Upper lobe of left lung (tissue), 6 donors: ENCODE results near the gene KCNQ1OT1. TPM values are rescaled to one million over a fixed set of nuclear protein-coding genes. Genes with fewer than 3 reads are reported as not detected.

Source experiments
- ATAC-seq, 2 donors: fragments of 200-7000 bp; cut with Tn5 transposase; one replicate each; pipeline ENCODE4 v1.9.1; 2022; ENCODE audit warnings: mild to moderate bottlenecking in 2 of 2, moderate library complexity in 2 of 2; ENCODE audit not compliant: low FRiP score in 2 of 2
- DNase-seq, 2 donors: peaks; one replicate each; pipeline ENCODE4 v3.0.0-alpha.2; 2019 to 2020
- H3K27ac ChIP-seq, 4 donors: fragments of 200-600 bp; sonication (generic); one replicate each; pipeline ENCODE4 v1.5.1; 2016 to 2019
- H3K27me3 ChIP-seq, 4 donors: fragments of 200-600 bp; sonication (generic); one replicate each; pipeline ENCODE4 v1.5.1; 2017 to 2019
- H3K36me3 ChIP-seq, 4 donors: fragments of 200-600 bp; sonication (generic); one replicate each; pipeline ENCODE4 v1.5.1; 2016 to 2019
- H3K4me1 ChIP-seq, 4 donors: fragments of 200-600 bp; sonication (generic); one replicate each; pipeline ENCODE4 v1.5.1; 2018 to 2019
- H3K4me3 ChIP-seq, 4 donors: fragments of 200-600 bp; sonication (generic); one replicate each; pipeline ENCODE4 v1.5.1; 2017 to 2019; ENCODE audit warnings: mild to moderate bottlenecking in 2 of 4, moderate library complexity in 1 of 4
- H3K9me3 ChIP-seq, 4 donors: fragments of 200-600 bp; sonication (generic); one replicate each; pipeline ENCODE4 v1.5.1; 2018 to 2019
- CTCF ChIP-seq, 6 experiments: fragments of 450-650 bp in 4 of 6; fragments of 200-600 bp in 2 of 6; sonication (generic) in 2 of 6; IDR thresholded peaks; one replicate each; pipeline ENCODE4 v1.5.1; 2016 to 2019; ENCODE audit warnings: antibody characterized with exemption in 6 of 6
- EP300 ChIP-seq, 4 donors: sonication (generic); formaldehyde crosslinking; IDR thresholded peaks; one replicate each; pipeline ENCODE4 v1.5.1; 2017; ENCODE audit warnings: antibody characterized with exemption in 4 of 4, control low read depth in 2 of 4
- POLR2A ChIP-seq, 4 donors: fragments of 450-650 bp; IDR thresholded peaks; one replicate each; pipeline ENCODE4 v1.5.1; 2016 to 2017; ENCODE audit warnings: antibody characterized with exemption in 4 of 4, mild to moderate bottlenecking in 2 of 4
- POLR2AphosphoS5 ChIP-seq, 2 donors: sonication (generic); formaldehyde crosslinking; IDR thresholded peaks; one replicate each; pipeline ENCODE4 v1.5.1; 2017; ENCODE audit warnings: antibody characterized with exemption in 2 of 2
- WGBS, 2 donors: methylation state at CpG; one replicate each; pipeline ENCODE4 v1.1.5; 2017 to 2018; 5-methylcytosine and 5-hydroxymethylcytosine counted together
- total RNA-seq, 6 donors: library from RNA; depleted of rRNA in 4 of 6; stranded (reverse); fragments of >200 nt in 4 of 6; gene quantifications; one replicate each; pipeline versions ENCODE4 v1.1.0 to v1.2.1, GENCODE V29; 2016 to 2021
- donor health status: DM: no; HTN: no; CAD: no; lungs with moderate emphysema.
- donor health status: DM: no; HTN: yes; CAD: no; lungs with severe emphysema.

KCNQ1OT1 gene
- total RNA-seq, 6 donors from 2014 or later, result 1.1 to 6.3 (median 4.1) TPM

GRCh38 chr11:2578929-2579270, 120.9 kb downstream of the KCNQ1OT1 start:
- 77 to 89% methylated on average over 7 of the region's 7 CpGs for WGBS, 2 donors

GRCh38 chr11:2577991-2578928, 121.5 kb downstream of the KCNQ1OT1 start:
- DNase-seq (peak; percentile 20 to 79), ATAC-seq (no peak)
- H3K36me3 ChIP-seq, result no peaks in the 10 kb centered on the region
- 83 to 91% methylated on average over 1 to 20 of the region's 22 CpGs for WGBS, 2 donors
- no peaks in the 10 kb centered on the region for H3K9me3 ChIP-seq
- H3K27me3 ChIP-seq, result no peaks in the 10 kb centered on the region
- no peak overlapping the region for H3K27ac ChIP-seq
- H3K4me1 ChIP-seq, result peaks cover 0 to 12% (median 3%) of the 10 kb centered on the region in 4 donors
- no peak overlapping the region for H3K4me3 ChIP-seq
- TF ChIP-seq CTCF (IDR thresholded peaks at IDR 0.05), result no peak
- TF ChIP-seq POLR2AphosphoS5 (IDR thresholded peaks at IDR 0.05), result no peak
- TF ChIP-seq EP300 (IDR thresholded peaks at IDR 0.05), result no peak
- TF ChIP-seq POLR2A (IDR thresholded peaks at IDR 0.05), result no peak

More at GRCh38 chr11:2578929-2579270, 120.9 kb downstream of the KCNQ1OT1 start:
- no peak for TF ChIP-seq POLR2AphosphoS5 (IDR thresholded peaks at IDR 0.05)
- DNase-seq (no peak), ATAC-seq (no peak)
- Histone ChIP-seq H3K27ac (no peak overlapping the region), H3K27me3 (no peaks in the 10 kb centered on the region), H3K9me3 (no peaks in the 10 kb centered on the region), H3K4me3 (no peak overlapping the region), H3K36me3 (no peaks in the 10 kb centered on the region), H3K4me1 (peaks cover 0 to 12% (median 3%) of the 10 kb centered on the region in 4 donors)

- no peak overlapping the region for H3K4me3 ChIP-seq
- WGBS, 2 donors, result 89% methylated on average over 15 to 33 of the region's 33 CpGs
- TF ChIP-seq POLR2AphosphoS5 (IDR thresholded peaks at IDR 0.05), result no peak
- TF ChIP-seq CTCF (IDR thresholded peaks at IDR 0.05), result no peak
- TF ChIP-seq POLR2A (IDR thresholded peaks at IDR 0.05), result no peak
- TF ChIP-seq EP300 (IDR thresholded peaks at IDR 0.05), result no peak
- ATAC-seq (no peak), DNase-seq (peak; percentile 17 to 75)
- H3K4me1 ChIP-seq, result peaks cover 0 to 11% (median under 1%) of the 10 kb centered on the region in 4 donors
- H3K27ac ChIP-seq, result no peak overlapping the region
- no peaks in the 10 kb centered on the region for H3K9me3 ChIP-seq
- no peaks in the 10 kb centered on the region for H3K36me3 ChIP-seq
- no peaks in the 10 kb centered on the region for H3K27me3 ChIP-seq
These were observed 122.5 kb downstream of the KCNQ1OT1 start for GRCh38 chr11:2577031-2577990.

GRCh38 chr11:2576549-2576948, 123.2 kb downstream of the KCNQ1OT1 start:
- Histone ChIP-seq H3K27me3 (no peaks in the 10 kb centered on the region), H3K36me3 (no peaks in the 10 kb centered on the region), H3K27ac (no peak overlapping the region), H3K4me3 (no peak overlapping the region), H3K9me3 (no peaks in the 10 kb centered on the region), H3K4me1 (peaks cover 0 to 5% (median 0%) of the 10 kb centered on the region in 4 donors)
- ATAC-seq (no peak), DNase-seq (peak in 1 of 2 donors; percentile 79)
- TF ChIP-seq POLR2A (IDR thresholded peaks at IDR 0.05) (no peak), POLR2AphosphoS5 (IDR thresholded peaks at IDR 0.05) (no peak), EP300 (IDR thresholded peaks at IDR 0.05) (no peak)
- 89 to 91% methylated on average over 15 of the region's 15 CpGs for WGBS, 2 donors

GRCh38 chr11:2576111-2576510, 123.7 kb downstream of the KCNQ1OT1 start:
- DNase-seq (peak in 1 of 2 donors; percentile 18), ATAC-seq (no peak)

More at GRCh38 chr11:2576111-2576510, 123.7 kb downstream of the KCNQ1OT1 start:
- no peak for TF ChIP-seq CTCF (IDR thresholded peaks at IDR 0.05)
- TF ChIP-seq POLR2AphosphoS5 (IDR thresholded peaks at IDR 0.05), result no peak
- no peak for TF ChIP-seq EP300 (IDR thresholded peaks at IDR 0.05)
- TF ChIP-seq POLR2A (IDR thresholded peaks at IDR 0.05), result no peak
- Histone ChIP-seq H3K4me1 (peaks cover 0 to 5% (median 0%) of the 10 kb centered on the region in 4 donors), H3K27ac (no peak overlapping the region), H3K36me3 (no peaks in the 10 kb centered on the region), H3K9me3 (no peaks in the 10 kb centered on the region), H3K4me3 (no peak overlapping the region), H3K27me3 (no peaks in the 10 kb centered on the region)
- 79 to 95% methylated on average over 9 to 15 of the region's 15 CpGs for WGBS, 2 donors
